Measurements from ENCODE around the gene ART5.

- no peak for TF ChIP-seq CTCF (IDR thresholded peaks at IDR 0.05)
- TF ChIP-seq POLR2A (IDR thresholded peaks at IDR 0.05), result no peak
- TF ChIP-seq POLR2AphosphoS5 (IDR thresholded peaks at IDR 0.05), result no peak
- TF ChIP-seq EP300 (IDR thresholded peaks at IDR 0.05), result no peak
Observed at GRCh38 chr11:3631331-3631730, 10.5 kb downstream of the ART5 start.

Measured in upper lobe of left lung (tissue), 4 donors.